T-helper 2 cell treated with Interferon-gamma antibody and Interleukin-4, amounts not matched to agents 5 μg/mL and 100 μg/mL, for 36 hours (primary cell): Measurements from ENCODE around the gene GNAT2.

Experiments used
- DNase-seq: peaks from one replicate; pipeline ENCODE4 v3.0.0; 2021; ENCODE audit warnings: low spot score
- H3K27ac Mint-ChIP-seq: one replicate; pipeline ENCODE4 v1.8.0; 2021; ENCODE audit warnings: mild to moderate bottlenecking, mixed read lengths
- H3K27me3 Mint-ChIP-seq: one replicate; pipeline ENCODE4 v1.8.0; 2021; ENCODE audit warnings: low read depth, mixed read lengths
- H3K36me3 Mint-ChIP-seq: one replicate; pipeline ENCODE4 v1.8.0; 2021; ENCODE audit warnings: low read depth, mixed read lengths
- H3K4me1 Mint-ChIP-seq: one replicate; pipeline ENCODE4 v1.8.0; 2021; ENCODE audit warnings: low read depth, mixed read lengths
- H3K4me3 Mint-ChIP-seq: one replicate; pipeline ENCODE4 v1.8.0; 2022; ENCODE audit warnings: mild to moderate bottlenecking, moderate library complexity, mixed read lengths
- H3K9me3 Mint-ChIP-seq: one replicate; pipeline ENCODE4 v1.8.0; 2021; ENCODE audit warnings: mixed read lengths

GNAT2 gene

DNA sequence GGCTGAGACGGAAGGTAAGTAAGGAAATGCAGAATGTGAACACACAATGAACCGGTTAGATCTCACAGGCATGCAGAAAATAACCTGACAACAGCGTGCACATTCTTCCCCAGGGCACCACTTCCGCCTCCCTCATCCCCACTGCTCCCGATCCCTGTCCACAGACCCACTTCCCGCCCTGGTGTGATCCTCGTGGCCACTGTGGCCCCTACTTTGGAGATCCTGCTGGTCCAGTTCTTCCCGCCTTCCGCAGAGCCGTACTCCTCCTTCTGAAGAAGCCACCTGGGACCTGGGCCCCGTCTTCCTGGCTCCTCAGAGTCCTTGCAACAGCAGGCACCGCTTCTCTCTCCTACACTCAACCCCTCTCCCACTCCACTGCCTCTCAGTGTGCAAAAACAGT is 35.1 kb upstream of the GNAT2 start:
- peaks cover 39% of the 10 kb centered on the region for H3K27me3 Mint-ChIP-seq
- peaks cover 20% of the 10 kb centered on the region for H3K4me1 Mint-ChIP-seq
- H3K9me3 Mint-ChIP-seq = no peaks in the 10 kb centered on the region
- H3K36me3 Mint-ChIP-seq = no peaks in the 10 kb centered on the region
- H3K4me3 Mint-ChIP-seq = peak overlapping the region; percentile 40
- no peak overlapping the region for H3K27ac Mint-ChIP-seq
- DNase-seq = no peak

DNA sequence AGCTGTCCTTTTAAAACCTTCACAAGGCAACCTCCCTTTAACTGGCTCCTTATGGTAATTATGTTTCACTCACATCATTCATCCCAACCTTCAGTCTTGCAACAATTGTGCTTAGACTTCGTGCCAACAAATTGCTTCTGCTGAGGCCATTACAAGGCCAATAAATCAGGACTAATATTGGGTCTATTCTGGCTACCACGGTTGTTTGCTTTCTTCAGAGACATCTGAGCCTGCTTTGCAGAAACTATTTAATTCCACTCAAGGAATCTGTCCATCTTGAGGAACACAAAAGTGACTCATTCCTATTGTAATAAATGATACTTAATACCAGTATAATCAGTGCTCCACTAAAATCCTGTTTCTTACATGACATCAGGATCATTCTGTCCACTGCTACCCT is 33.9 kb upstream of the GNAT2 start:
- Mint-ChIP-seq H3K27me3 (peaks cover 39% of the 10 kb centered on the region), H3K4me1 (peaks cover 20% of the 10 kb centered on the region), H3K4me3 (no peak overlapping the region), H3K9me3 (no peaks in the 10 kb centered on the region), H3K36me3 (no peaks in the 10 kb centered on the region), H3K27ac (no peak overlapping the region)
- no peak for DNase-seq

DNA sequence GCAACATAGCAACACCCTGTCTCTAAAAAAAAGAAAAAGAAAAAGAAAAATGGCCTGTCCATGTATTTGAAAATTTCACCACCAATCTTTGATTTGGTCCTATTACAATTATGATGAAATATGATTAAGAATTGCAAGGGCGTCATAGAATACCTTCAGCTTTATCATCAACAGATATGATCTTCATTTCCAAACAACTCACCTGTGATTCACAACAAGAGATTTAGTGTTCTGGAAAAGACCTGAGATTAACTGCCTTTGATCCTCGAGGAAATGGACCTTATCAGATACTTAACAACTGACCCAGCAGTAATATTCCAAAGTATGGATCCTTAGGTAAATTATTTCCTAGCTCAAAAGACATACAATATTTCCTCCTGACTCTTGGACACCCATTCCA is 33.0 kb upstream of the GNAT2 start:
- no peaks in the 10 kb centered on the region for H3K9me3 Mint-ChIP-seq
- no peak overlapping the region for H3K27ac Mint-ChIP-seq
- H3K4me1 Mint-ChIP-seq = peaks cover 20% of the 10 kb centered on the region
- DNase-seq = no peak
- peaks cover 39% of the 10 kb centered on the region for H3K27me3 Mint-ChIP-seq
- no peaks in the 10 kb centered on the region for H3K36me3 Mint-ChIP-seq
- no peak overlapping the region for H3K4me3 Mint-ChIP-seq

DNA sequence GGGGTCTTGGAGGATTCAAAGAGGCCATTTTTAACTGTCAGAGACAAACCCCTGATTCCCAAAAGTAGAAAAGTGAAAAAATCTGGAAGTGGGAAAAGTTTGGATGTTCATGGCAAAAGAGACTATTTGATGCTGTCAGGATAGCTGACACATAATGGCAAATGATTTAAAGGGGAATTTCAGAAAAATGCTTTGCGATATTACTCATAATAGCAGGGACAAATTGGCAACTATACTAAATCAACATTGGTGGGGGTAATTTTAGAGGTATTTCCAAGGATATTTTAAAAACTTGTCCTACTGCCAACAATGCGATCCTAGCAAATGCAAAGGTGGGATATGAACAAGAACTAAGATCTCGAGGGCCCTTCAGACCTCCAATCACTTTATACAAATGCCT is 31.2 kb upstream of the GNAT2 start:
- peaks cover 12% of the 10 kb centered on the region for H3K4me1 Mint-ChIP-seq
- peaks cover 43% of the 10 kb centered on the region for H3K27me3 Mint-ChIP-seq
- no peak overlapping the region for H3K27ac Mint-ChIP-seq
- H3K9me3 Mint-ChIP-seq = no peaks in the 10 kb centered on the region
- H3K4me3 Mint-ChIP-seq = no peak overlapping the region
- H3K36me3 Mint-ChIP-seq = no peaks in the 10 kb centered on the region
- DNase-seq = no peak

DNA sequence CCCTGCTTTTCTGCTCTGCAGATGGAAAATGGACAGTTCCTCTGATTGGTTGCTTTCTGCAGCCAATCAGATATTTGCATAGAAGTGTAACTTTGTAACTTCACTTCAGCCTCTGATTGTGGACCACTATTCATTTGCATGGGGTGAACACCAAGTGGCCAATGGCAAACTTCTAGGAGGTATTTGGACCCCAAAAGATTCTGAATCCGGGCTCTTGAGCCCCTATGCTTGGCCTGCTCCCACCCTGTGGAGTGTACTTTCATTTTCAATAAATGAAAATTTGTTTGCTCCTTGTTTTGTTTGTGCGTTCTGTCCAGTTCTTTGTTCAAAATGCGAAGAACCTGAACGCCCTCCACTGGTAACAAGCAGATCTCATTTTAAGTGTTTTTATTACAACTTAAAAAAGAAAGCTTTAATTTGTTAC is 30.1 kb upstream of the GNAT2 start:
- no peaks in the 10 kb centered on the region for H3K36me3 Mint-ChIP-seq
- H3K9me3 Mint-ChIP-seq = no peaks in the 10 kb centered on the region
- no peak overlapping the region for H3K27ac Mint-ChIP-seq
- DNase-seq = no peak
- peaks cover 2% of the 10 kb centered on the region for H3K4me1 Mint-ChIP-seq
- H3K27me3 Mint-ChIP-seq = peaks cover 38% of the 10 kb centered on the region
- H3K4me3 Mint-ChIP-seq = no peak overlapping the region

DNA sequence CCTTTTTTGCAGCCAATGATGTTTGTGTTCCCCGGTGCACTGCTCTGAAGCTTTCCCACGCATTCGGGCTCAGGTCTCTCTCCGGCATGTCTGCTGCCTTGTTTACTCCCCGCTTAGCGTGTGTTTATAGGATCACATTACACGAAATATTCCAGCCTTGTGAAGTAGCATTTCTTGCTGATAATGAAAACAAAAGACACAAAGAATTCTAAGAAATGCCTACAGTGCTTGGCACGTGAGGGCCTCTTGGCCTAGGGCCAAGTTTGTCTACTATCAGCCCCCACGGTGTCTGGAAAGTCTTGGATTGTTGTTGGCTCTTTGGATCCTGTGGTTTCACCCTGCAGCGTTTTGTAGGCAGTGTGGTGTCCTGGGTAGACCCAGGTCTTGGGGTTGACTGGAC is 25.3 kb upstream of the GNAT2 start:
- Mint-ChIP-seq H3K27ac (no peak overlapping the region), H3K4me3 (no peak overlapping the region), H3K27me3 (peaks cover 4% of the 10 kb centered on the region), H3K9me3 (no peaks in the 10 kb centered on the region), H3K4me1 (peaks cover 15% of the 10 kb centered on the region), H3K36me3 (no peaks in the 10 kb centered on the region)
- no peak for DNase-seq

DNA sequence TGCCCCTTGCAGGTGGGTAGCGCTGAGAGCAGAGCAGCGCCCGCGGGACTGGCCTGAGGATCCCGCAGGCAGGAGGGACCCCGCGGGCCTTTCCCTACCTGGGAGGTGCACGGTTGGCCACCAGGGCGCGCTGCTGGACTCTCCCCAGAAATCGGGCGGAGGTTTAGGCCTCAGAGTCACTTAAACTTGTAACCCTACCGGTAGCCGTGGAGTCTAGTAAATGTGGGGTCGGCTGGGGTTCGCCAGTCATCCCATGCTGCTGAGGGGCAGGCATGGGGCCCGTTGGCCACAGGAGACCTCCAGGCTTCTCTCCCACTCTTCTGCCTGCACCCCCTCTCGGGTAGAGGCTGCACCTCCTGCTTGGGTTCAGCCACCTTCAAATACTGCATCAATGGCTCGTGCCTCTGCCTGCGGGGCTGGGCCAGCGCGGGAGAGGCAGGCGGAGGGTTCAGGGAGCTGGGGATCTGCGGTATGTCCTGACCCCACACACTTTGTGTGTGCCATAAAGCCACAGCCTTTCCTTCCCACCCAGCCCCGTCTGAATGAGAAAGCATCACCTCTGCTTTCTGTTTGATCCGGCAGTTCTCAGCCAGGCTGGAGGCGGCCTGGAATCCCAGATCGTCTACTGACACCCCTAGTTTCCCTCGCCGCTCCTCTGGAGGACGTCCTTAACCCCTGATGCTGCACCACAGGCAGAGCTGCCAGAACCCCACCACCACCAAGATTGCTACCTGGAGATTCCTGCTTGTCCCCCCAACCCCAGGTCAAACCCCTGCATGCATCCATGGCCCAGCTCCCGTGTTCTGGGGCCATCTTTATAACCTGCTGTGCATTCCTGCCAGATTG is 24.2 kb upstream of the GNAT2 start:
- Mint-ChIP-seq H3K9me3 (no peaks in the 10 kb centered on the region), H3K36me3 (no peaks in the 10 kb centered on the region), H3K4me1 (peaks cover 13% of the 10 kb centered on the region), H3K27me3 (peaks cover 4% of the 10 kb centered on the region), H3K4me3 (no peak overlapping the region), H3K27ac (peak overlapping the region; percentile 36)
- DNase-seq = peak; percentile 85

DNA sequence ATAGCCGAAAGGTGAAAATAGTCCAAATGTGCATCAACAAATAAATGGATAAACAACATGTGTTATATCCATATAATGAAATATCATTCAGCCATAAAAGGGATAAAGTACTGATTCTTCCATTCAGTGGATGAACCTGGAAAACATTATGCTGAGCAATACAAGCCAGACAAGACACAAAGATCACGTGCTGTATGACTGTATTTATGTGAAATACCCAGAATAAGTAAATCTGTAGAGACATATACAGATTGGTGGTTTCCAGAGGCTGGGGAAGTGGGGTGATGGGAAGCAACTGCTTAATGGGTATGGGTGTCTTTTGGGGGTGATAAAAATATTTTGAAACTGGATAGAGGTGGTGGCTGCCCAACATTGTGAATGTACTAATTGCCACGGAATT is 23.2 kb upstream of the GNAT2 start:
- H3K36me3 Mint-ChIP-seq = no peaks in the 10 kb centered on the region
- no peak for DNase-seq
- peaks cover 4% of the 10 kb centered on the region for H3K27me3 Mint-ChIP-seq
- peaks cover 13% of the 10 kb centered on the region for H3K4me1 Mint-ChIP-seq
- H3K27ac Mint-ChIP-seq = no peak overlapping the region
- no peaks in the 10 kb centered on the region for H3K9me3 Mint-ChIP-seq
- H3K4me3 Mint-ChIP-seq = no peak overlapping the region

DNA sequence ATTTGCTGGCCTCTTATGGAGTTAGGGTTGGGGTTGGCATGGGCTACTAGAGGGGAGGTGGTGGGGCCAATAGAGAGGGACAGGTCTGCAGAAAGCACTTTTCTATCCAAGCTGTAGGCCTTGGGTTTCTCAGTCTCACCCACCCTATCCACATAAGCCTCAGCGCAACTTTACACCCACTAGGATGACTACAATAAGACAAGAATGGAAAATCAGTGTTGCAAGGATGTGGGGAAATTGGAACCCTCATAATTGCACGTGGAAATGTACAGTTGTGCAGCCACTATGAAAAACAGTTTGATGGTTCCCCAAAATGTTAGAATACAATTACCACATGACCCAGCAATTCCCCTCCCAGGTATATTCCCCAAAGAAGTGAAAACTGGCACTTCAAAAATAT is 22.4 kb upstream of the GNAT2 start:
- Mint-ChIP-seq H3K4me3 (no peak overlapping the region), H3K27ac (no peak overlapping the region), H3K9me3 (no peaks in the 10 kb centered on the region), H3K36me3 (no peaks in the 10 kb centered on the region), H3K27me3 (no peaks in the 10 kb centered on the region), H3K4me1 (peaks cover 13% of the 10 kb centered on the region)
- no peak for DNase-seq

DNA sequence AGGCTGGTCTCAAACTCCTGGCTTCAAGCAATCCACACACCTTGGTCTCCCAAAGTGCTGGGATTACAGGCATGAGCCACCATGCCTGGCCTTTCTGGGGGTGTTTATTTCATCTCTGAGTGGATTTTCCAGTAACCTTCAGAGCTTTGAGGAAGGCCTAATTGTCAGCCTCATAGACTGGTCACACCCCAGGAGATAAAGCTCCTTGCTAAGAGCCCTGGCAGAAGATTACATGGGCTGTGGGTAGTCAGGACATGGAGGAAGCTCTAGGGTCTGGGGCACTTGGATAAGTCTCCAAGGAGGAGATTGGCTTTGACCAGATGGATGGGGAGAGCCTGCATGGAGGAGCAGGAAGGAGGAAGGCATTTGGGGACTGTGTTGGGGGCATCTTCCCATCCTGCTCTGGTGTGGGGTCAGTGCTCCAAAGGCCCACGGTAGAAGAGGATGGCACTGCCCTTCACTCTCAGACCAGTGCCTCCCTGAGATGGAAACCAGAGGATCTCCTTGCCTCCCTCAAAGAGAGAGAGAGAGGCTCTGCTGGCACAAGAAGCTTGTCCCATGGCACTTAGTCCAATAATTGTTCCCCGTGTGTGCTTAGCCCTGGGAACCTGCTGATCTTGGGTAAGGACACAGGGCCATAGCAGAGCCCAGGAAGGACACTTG is 21.8 kb upstream of the GNAT2 start:
- H3K36me3 Mint-ChIP-seq = no peaks in the 10 kb centered on the region
- no peak overlapping the region for H3K4me3 Mint-ChIP-seq
- peaks cover 13% of the 10 kb centered on the region for H3K4me1 Mint-ChIP-seq
- H3K27ac Mint-ChIP-seq = no peak overlapping the region
- no peak for DNase-seq
- no peaks in the 10 kb centered on the region for H3K9me3 Mint-ChIP-seq
- no peaks in the 10 kb centered on the region for H3K27me3 Mint-ChIP-seq

DNA sequence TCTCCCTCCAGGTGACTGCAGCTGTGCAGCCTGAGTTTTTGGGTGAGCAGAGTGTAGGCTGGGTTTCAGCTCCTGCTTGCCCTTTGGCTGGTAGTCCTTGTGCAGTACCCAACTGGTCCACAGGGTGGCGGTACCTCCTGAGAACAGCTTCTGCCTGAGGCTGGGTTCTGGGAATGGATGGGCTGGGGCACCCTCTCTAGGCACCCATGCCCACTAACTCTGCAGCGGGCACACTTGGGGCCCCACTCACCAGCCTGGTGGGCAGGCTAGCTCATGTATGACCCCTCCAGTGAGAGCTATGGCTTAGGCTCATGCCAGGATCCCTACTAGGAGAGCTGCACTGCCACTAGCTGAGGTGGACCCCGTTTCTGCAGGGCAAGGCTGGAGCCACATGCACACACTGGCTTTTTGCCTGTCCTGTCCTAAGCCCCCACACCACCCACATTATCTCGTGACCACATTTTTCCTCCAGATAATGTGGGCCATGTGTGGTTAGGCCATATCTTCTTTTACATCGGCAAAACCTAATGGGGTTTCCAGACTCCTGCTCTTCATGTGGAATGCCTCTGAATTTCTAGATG is 21.0 kb upstream of the GNAT2 start:
- Mint-ChIP-seq H3K4me1 (peaks cover 13% of the 10 kb centered on the region), H3K36me3 (no peaks in the 10 kb centered on the region), H3K27ac (no peak overlapping the region), H3K27me3 (no peaks in the 10 kb centered on the region), H3K4me3 (no peak overlapping the region), H3K9me3 (no peaks in the 10 kb centered on the region)
- DNase-seq = peak; percentile 80

DNA sequence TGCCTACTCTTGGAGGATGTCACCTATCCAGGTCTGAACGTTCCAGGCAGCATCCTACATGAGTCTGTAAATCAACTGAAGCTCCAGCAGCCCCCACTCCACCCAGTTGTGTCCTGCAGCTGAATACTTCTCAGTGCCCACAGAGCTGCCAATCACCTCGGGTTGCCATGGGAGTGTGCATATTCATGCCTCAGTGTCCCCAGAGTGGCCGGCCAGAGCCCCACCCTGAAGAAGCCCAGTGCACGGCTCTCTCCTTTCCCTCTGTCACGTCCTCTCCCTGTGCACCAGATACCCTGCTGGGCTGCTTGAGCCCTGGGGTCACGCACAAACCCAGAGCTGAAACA is 20.4 kb upstream of the GNAT2 start:
- no peak for DNase-seq
- no peak overlapping the region for H3K27ac Mint-ChIP-seq
- no peaks in the 10 kb centered on the region for H3K9me3 Mint-ChIP-seq
- H3K4me1 Mint-ChIP-seq = peaks cover 15% of the 10 kb centered on the region
- no peaks in the 10 kb centered on the region for H3K27me3 Mint-ChIP-seq
- no peak overlapping the region for H3K4me3 Mint-ChIP-seq
- no peaks in the 10 kb centered on the region for H3K36me3 Mint-ChIP-seq

DNA sequence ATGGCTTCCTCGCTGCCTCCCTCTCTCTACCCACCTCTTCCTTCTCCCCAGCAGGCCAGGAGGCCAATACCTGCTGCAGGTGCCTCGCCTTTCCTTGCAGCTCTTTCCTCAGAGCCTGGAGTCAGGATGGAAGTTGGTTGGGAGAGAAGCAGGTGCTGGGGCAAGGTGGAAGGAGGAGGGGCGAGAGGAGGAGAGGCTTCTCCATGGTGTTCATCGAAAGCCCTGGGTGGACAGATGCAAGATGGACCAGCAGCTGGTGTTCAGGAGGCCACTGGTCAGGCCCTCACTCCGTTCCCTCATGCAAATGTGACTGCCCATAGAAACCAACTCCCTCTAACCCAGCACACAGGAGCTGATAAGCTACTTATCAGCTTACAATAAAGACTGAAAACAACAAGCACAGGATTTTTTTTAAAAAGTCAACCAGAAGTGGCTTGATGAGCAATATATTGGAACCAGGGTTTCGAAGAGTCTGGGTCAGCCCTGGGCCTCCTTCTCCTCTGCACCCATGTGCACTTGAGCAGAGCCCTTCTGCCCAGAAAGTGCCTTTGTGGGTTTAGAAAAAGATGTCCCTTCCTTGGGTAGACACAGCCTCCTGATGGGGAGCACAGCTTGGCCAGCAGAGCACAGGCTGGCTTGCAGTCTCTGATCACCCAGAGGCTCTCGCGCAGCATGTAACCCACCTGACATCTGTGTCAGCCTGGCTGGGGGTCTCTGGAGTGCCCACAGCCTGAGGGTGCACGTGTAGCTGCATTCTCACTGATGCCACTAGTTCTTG is 19.8 kb upstream of the GNAT2 start:
- Mint-ChIP-seq H3K27ac (no peak overlapping the region), H3K4me3 (no peak overlapping the region), H3K4me1 (peaks cover 20% of the 10 kb centered on the region), H3K9me3 (no peaks in the 10 kb centered on the region), H3K27me3 (no peaks in the 10 kb centered on the region), H3K36me3 (no peaks in the 10 kb centered on the region)
- DNase-seq = no peak

DNA sequence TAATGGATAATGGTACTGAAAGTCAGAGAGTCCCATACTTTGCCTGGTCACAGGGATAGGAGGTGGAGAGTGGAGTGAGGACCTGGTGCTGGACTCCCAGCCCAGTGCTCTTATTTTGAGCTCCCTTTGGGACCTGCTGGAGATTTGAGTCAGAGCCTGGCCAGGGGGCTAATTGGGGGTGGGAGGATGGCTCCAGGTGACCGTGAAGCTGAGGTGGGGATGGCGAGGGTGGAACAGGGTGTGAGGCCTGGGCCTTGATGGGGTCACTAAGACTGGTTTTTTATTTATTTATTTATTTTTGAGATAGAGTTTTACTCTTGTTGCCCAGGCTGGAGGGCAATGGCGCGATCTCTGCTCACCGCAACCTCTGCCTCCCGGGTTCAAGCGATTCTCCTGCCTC is 18.0 kb upstream of the GNAT2 start:
- Mint-ChIP-seq H3K4me3 (no peak overlapping the region), H3K27me3 (no peaks in the 10 kb centered on the region), H3K27ac (no peak overlapping the region), H3K4me1 (peaks cover 13% of the 10 kb centered on the region), H3K9me3 (no peaks in the 10 kb centered on the region), H3K36me3 (peaks cover 6% of the 10 kb centered on the region)
- DNase-seq = no peak
